NCI-H2107 (cell line): ENCODE data around the gene CAB39.

ENCODE experiments used
- DNase-seq: peaks from one replicate; lab custom pipeline; 2025; lab: John Stamatoyannopoulos, UW

Gene CAB39

DNA sequence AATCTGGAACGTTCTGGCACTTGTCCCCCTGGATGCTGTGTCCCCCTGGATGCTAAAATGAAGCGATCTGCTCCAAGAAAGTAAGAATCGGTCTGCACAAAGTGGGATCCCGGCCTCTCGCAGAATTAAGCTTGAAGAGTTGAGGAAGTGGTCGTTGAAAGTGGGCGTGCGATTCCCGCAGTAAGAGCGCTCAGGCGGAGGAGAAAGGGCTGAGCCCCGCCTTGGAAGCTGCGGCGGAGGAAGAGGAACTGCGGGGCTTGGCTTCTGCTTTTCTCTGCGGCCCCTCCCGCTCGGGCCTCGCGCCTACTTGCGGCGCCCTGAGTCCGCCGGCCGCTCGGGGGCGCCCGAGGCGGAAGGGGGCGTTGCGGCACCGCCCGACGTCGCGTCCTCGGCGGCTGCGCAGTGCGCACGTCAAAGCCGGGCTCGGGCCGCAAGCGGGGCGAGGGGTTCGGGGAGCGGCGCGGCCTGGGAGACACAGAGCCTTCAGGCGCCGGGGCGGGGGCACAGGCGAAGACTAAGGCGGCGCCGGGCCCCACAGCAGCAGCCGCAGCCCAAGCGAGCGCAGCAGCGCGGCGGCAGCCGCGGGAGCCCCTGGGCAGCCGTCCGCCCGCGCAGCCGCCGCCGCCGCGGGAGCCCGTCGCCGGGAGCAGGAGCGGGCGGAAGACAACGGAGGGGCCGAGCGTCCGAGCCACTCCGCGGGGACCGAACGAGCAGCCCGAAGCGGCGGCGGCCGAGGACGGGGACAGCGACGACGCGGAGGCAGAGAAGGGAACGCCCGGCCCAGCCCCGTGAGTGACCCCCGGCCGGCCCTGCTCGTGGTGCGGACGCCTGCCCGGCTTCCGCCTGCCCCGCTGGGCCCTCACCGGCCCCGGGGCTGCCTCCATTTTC, at the start of gene CAB39:
Gene CAB39 (plus strand): TSS at position 400 of the 888 bp plus-strand sequence. CDS start 47,160 bp downstream, outside the sequence.
- peak; percentile 52 for DNase-seq

- DNase-seq, result no peak
Measured at GRCh38 chr2:230664128-230664527, 48.5 kb upstream of the CAB39 start.

DNA sequence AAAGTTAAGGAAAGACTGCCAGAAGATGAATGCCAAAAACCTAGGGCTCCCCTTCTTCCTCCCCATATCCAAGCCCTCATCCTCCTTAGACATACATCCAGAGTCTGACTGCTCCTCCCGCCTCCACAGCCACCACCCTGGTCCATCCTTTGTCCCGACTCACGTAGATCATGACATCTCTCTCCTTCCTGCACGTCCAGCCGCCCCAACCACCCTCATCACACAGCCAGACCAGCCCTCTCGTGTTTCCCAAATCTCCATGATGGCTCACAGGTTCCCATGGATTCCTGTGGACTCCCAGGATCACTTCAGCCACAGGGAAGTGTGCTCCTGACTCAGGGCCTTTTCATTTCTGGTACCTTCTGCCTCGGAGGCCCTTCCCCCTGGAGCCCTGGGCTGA, 47.8 kb upstream of the CAB39 start:
- DNase-seq, result no peak

DNA sequence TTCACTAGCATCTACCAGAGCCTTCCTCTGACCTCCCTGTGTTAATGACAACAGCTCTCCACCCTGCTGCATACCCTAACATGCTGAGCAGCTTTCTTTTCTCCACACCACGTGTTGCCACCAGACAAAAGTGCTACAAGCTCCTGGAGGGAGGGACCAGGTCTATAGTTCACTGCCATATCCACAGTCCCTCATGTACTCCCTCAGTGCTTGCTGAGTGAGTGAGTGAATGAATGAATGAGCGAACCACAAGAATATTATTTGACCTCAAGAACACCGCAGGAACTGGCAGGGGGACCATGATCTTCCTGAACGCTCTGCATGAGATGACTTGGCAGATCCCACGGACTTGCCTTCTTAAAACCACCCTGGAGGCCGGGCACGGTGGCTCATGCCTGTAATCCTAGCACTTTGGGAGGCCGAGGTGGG, 47.4 kb upstream of the CAB39 start:
- no peak for DNase-seq

DNA sequence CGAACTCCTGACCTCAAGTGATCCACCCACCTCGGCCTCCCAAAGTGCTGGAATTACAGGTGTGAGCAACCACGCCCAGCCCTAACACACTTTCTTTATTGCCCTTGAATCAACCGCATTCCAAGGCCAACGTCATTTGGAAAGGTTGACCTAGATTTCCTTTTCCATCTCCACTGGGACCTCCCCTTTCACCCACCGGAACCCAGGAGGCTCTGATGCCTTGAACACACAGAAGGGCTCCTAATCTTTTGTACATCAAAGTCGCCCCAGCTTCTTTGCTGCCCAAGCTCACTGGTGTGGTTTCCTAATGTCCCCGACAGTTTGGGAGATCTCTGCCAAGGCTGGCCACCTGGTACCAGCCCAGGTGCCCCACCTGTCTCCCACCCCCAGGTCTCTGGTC, 46.2 kb upstream of the CAB39 start:
- no peak for DNase-seq

DNA sequence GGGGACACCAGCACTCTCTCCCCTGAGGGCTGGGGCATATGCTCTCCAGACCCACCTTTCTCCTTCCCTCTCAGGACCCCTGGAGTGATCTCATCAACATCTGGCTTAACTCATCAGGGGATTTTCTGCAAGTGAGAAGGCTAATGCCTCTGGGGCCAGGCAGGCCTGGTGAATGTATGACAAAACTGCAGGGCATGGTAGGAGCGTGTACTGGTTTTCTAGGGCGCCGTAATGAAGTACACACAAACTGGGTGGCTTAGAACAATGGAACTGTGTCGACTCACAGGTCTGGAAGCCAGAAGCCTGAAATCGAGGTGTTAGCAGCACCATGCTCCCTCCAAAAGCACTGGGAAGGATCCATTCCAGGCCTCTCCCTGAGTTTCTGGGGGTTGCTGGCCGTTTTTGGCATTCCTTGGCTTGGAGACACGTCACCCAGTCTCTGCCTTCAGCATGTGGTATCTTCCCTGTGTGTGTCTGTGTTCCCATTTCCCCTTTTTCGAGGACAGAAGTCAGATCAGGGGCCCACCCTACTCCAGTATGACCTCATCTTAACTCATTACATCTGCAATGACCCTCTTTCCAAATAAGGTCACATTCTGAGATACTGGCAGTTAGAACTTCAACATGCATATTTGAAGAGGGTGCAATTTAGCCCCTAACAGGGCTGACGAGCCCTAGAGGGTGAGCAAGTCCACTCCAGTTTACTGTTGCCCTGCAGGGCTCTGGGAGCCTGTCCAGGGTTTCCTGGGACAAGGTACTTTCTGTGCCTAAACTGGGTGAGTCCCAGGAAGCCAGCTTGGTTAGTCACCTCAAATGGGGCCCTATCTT, 45.5 kb upstream of the CAB39 start:
- DNase-seq, result no peak

DNA sequence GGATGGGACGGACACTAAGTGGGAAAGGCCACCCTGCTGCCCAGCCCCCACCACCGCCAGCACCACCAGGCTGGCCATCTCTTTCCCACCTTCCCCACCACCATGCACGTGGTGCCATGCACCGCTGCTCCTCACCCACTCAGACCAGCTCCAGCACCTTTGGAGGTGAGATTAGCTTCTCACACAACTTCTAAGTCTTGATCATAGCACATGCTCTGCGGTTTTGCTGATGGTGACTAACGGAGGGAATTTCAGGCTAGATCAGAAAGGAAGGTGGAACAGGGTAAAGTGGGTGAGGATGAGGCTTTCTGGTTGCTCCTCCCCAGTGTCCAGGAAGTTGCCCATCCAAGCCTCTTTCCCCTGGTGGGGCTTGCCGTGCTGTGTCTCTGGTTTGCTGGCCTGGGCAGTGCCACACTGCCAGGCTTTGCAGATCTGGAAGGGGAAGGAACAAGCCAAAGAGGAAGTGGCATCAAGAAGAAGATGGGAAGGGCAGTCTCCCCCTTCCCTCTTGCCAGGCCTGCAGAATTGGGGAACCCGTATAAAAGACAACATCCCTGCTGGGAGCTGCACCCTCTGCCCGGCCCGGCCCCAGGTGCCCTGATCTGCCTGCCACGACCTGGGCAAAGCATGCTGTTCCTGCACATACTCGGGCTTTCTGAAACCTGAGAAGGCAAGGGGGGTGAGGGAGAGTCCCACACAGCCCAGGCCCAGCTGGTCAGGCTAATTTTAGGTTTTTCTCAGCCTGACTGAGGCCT, 44.3 kb upstream of the CAB39 start:
- no peak for DNase-seq

DNA sequence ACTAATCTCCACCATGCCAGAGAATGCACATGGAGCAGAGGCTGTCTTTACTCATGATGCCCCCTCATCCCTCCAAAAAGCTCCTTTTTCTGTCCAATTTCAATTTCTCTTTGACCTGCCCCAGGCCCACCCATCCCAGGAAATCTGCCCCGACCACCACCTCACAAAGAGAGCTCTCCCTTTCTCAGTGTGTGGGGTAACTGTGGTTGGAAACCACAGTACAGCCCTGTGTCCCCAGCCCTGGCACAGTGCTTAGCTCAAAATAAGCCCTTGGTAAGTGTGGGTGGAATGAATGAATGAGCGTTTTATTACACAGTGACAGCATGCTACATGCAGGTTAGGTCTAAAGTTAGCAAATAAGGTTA, 43.7 kb upstream of the CAB39 start:
- no peak for DNase-seq

DNA sequence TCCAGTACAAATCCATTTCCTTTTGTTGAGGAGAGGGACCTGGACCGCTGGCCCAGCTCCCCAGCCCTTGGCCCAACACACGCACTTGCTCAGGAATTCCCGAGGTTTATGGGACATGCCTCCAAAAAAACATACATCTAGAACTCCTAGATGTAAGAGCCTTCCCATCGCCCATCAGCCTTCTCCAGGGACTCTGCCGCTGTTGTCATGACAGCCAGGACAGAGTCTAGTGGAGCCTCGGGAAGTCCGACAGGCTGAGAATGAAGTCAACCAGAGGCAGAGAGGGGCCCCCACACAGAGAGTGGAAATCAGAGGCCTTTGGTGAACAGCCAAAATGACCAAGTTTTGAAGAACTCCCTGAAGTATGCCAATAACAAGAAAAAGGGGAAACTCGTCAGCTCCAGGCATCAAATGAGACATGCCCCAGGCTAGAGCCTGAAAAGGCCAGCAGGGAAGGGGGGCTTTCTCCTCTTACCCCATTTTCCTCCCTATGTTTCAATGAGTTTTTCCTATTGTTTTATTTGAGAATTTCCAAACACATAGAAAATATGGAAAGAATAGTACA, 43.2 kb upstream of the CAB39 start:
- DNase-seq, result no peak

- no peak for DNase-seq
Measured at GRCh38 chr2:230671117-230671516, 41.5 kb upstream of the CAB39 start.

GRCh38 chr2:230672836-230673235, 39.8 kb upstream of the CAB39 start:
- DNase-seq, result no peak

GRCh38 chr2:230674401-230674800, 38.2 kb upstream of the CAB39 start:
- DNase-seq, result no peak

DNA sequence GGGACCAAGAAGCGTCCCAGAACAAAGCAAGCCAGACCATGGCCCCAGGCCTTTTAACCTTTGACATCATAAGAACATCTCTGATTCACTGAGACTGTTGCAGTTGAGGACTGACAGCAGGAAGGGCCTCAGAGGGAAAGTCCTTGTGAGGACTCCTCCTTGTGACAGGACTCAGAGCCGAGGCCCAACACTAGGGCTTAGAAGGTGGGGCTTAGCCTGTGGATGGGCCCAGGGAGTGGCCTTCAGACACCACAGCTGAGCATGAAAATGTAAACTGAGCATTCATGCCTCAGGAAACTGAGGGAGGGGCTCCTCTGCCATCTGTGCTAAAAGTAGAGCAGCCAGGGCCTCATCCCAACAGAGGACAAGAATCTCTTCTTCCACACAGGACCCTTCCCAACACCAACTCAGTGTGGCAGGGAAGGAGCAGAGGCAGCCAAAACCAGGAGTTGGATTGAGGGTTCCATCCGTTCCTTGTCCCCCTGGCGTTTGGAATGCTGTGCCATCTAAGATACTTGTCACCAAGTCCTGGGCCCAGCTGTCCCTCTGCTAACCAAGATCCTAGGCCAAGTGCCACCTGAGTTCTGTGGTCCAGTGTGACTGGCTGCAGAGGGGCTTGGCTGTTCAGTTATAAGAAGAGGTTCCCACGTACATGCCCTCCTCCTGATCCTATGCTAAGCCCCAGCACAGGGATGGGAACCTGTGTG, 37.5 kb upstream of the CAB39 start:
- no peak for DNase-seq

DNA sequence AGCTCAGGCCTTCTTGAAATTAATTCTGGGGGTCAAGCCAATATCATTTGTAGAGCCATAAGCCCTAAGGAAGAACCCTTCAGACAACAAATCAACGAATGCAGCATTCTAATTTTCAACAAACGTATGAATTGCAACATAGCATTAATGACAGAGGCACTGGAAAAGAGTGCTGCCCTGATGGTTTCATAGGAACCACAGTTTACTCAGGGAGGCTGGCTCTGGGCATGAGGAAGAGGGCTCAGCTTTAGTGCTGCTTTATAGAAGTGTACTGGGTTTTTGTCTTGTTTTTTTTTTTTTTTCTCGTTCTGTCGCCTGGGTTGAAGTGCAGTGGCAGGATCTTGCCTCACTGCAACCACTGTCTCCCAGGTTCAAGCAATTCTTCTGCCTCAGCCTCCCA, 36.1 kb upstream of the CAB39 start:
- DNase-seq, result no peak

GRCh38 chr2:230677201-230677946, 35.3 kb upstream of the CAB39 start:
- DNase-seq, result no peak

GRCh38 chr2:230678018-230678417, 34.6 kb upstream of the CAB39 start:
- DNase-seq, result no peak

DNA sequence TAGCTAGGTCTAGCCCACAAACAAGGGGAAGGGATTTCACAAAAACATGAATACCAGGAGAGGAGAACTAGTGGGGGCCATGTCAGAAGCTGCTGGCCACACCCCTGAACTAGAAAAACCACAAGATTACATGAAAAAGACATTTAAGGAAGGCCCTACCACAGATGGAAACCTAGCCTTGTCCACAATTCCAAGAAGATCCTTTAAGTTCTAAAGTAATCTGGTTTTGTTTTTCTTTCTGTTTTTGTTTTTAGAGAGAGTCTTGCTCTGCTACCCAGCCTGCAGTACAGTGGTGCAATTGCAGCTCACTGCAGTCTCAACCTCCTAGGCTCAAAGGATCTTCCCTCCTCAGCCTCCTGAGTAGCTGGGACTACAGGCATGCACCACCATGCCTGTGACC, 34.2 kb upstream of the CAB39 start:
- DNase-seq, result no peak

DNA sequence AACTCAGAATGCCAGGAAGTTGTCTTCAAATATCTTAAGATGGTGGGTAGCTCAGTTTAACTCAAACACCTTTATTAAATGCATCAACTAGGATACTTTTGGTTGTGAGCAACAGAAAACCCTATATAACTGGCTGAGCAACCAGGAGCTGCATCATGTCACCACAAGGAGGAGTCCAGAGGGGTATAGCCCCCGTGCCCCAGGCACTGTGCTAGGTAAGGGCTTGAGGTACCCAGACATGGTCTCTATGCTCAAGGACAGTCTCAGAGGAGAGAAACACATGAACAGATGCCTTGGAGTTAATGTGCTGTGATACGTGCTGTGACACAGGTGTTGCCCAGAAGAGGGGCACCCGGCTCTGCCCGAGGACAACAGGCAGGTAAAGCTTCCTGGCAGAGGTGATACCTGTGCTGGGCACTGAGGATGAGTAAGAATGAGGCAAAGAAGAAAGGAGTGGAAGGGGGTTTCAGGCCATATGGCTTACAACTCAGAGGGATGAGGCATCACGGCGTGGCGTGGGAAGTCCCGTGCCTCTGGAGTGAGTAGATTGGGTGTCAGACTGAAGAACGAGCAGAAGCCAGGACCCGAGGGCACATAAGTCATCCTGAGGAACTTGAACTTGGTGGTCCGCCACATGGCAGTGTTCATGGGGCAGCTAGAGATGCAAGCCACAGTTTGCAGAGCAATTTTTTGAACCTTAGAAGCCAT, 32.0 kb upstream of the CAB39 start:
- DNase-seq, result no peak

GRCh38 chr2:230681171-230681545, 31.5 kb upstream of the CAB39 start:
- DNase-seq, result no peak

- DNase-seq, result no peak
Measured at GRCh38 chr2:230682546-230682945, 30.1 kb upstream of the CAB39 start.
